Fibroblast of lung (primary cell): ENCODE data around the gene CDK6.

ENCODE experiments used
- CTCF ChIP-seq, 2 donors: IDR thresholded peaks in 1 of 2; conservative IDR thresholded peaks in 1 of 2; 1 replicate in 1 of 2; 2 replicates in 1 of 2; pipeline ENCODE4 v1.5.1; 2011 to 2012; ENCODE audit warnings: low read length in 2 of 2, control low read depth in 1 of 2, inconsistent platforms in 1 of 2, low read depth in 1 of 2, mild to moderate bottlenecking in 1 of 2
- EZH2 ChIP-seq: IDR thresholded peaks from 2 replicates; pipeline ENCODE4 v1.5.1; 2012; ENCODE audit warnings: low read length, control low read depth, mild to moderate bottlenecking; ENCODE audit errors: missing control alignments

DNA sequence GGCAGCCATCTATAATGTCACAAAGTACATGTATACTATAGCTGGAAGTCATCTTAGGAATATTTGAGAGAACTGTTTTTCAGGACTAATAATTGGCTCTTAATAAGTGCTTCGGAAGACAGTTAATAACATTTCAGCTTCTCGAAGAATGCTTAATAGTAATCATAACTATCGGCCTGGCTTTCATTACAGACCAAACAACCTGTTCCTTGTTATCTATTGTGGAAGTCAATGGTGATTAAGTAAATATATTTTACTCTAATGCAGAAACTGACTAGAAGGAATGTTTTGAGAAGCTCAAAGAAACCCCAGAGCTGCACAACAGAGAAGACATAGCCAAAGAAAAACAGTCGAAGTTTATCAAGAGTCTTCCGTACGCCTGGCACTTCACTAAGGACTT, 139.4 kb downstream of the CDK6 start:
- TF ChIP-seq CTCF (conservative IDR thresholded peaks at IDR 0.05 in 1 of 2, IDR thresholded peaks at IDR 0.05 in 1 of 2; ENCODE audit: low read depth in 1 of 2, low read length in 2 of 2) (no peak), EZH2 (no peak)
